Thyroid gland (tissue), 4 donors: ENCODE measurements around the gene TNNT2.

Experiments used
- POLR2A ChIP-seq, 2 donors: fragments of 450-650 bp; IDR thresholded peaks; one replicate each; pipeline ENCODE4 v1.6.1; 2017; ENCODE audit warnings: antibody characterized with exemption in 2 of 2, mild to moderate bottlenecking in 2 of 2, moderate library complexity in 1 of 2
- TF ChIP-seq, protein P1 (sequence below), 6 experiments: fragments of 200-600 bp in 3 of 6; fragments of 450-650 bp in 3 of 6; sonication (generic) in 3 of 6; IDR thresholded peaks; one replicate each; pipeline ENCODE4 v1.5.1; 2016 to 2019; ENCODE audit warnings: antibody characterized with exemption in 6 of 6, mild to moderate bottlenecking in 2 of 6, inconsistent platforms in 1 of 6, moderate library complexity in 1 of 6

DNA sequence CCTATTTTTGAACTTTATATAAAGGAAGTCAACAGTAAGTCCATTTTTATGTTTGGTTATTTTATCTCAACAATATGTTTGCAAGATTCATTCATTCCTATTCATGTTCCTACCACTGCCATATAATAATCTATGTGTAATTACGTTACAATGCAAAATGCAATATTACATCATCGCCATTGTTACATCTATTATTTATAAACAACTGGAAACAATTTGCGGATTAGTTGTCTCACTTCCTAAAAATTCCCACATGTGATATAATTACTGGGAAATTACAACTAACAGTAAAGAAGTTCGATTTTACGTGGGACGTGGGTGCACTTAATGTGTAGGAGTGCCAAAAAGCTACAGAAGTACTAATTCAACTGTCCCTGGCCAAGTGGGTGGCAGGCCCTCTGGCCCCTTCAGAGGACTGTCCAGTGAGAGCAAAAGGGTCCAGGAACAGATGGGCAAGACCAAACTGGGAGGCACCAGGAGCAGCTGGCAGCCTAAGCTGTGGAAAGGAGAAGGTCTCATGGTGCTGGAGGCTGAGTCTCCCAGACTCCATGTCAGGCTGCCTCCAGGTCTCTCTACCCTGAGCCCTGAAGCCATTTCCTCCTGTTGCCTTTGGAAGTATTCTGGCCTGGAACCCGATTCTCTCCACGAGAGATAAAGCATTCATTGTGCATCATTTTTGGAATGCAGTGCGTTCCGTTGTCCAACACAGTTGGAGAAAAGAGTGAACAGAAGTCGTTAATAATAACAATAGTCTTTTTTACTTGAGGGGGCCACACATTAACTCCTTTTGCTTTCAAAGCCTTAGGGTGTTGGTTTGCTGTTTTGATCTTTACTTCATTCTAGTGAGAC lies 42.9 kb downstream of the TNNT2 start:
- TF ChIP-seq, protein P1, sequence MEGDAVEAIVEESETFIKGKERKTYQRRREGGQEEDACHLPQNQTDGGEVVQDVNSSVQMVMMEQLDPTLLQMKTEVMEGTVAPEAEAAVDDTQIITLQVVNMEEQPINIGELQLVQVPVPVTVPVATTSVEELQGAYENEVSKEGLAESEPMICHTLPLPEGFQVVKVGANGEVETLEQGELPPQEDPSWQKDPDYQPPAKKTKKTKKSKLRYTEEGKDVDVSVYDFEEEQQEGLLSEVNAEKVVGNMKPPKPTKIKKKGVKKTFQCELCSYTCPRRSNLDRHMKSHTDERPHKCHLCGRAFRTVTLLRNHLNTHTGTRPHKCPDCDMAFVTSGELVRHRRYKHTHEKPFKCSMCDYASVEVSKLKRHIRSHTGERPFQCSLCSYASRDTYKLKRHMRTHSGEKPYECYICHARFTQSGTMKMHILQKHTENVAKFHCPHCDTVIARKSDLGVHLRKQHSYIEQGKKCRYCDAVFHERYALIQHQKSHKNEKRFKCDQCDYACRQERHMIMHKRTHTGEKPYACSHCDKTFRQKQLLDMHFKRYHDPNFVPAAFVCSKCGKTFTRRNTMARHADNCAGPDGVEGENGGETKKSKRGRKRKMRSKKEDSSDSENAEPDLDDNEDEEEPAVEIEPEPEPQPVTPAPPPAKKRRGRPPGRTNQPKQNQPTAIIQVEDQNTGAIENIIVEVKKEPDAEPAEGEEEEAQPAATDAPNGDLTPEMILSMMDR (IDR thresholded peaks at IDR 0.05) = no peak
- no peak for TF ChIP-seq POLR2A (IDR thresholded peaks at IDR 0.05)
